GM10266 (cell line): Measurements from ENCODE around the gene GTF2A1.

Source experiments
- DNase-seq: peaks from one replicate; pipeline ENCODE4 v3.0.0; 2012; ENCODE audit errors: extremely low spot score
- TF ChIP-seq, protein P1 (sequence below): IDR thresholded peaks from 2 replicates; pipeline ENCODE4 v1.5.1; 2012; ENCODE audit warnings: mild to moderate bottlenecking, low read depth; ENCODE audit not compliant: control insufficient read depth, insufficient read depth; ENCODE audit errors: missing control alignments

GTF2A1 gene

GRCh38 chr14:81222691-81223090 is 1.9 kb upstream of the GTF2A1 start:
- TF ChIP-seq, protein P1, sequence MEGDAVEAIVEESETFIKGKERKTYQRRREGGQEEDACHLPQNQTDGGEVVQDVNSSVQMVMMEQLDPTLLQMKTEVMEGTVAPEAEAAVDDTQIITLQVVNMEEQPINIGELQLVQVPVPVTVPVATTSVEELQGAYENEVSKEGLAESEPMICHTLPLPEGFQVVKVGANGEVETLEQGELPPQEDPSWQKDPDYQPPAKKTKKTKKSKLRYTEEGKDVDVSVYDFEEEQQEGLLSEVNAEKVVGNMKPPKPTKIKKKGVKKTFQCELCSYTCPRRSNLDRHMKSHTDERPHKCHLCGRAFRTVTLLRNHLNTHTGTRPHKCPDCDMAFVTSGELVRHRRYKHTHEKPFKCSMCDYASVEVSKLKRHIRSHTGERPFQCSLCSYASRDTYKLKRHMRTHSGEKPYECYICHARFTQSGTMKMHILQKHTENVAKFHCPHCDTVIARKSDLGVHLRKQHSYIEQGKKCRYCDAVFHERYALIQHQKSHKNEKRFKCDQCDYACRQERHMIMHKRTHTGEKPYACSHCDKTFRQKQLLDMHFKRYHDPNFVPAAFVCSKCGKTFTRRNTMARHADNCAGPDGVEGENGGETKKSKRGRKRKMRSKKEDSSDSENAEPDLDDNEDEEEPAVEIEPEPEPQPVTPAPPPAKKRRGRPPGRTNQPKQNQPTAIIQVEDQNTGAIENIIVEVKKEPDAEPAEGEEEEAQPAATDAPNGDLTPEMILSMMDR: no peak
- DNase-seq: no peak

GRCh38 chr14:81222126-81222525 is 1.4 kb upstream of the GTF2A1 start:
- no peak for DNase-seq
- TF ChIP-seq, protein P1: no peak

- TF ChIP-seq, protein P1: no peak
- DNase-seq: no peak
Measured at GRCh38 chr14:81221579-81222102, 882 bp upstream of the GTF2A1 start.

GRCh38 chr14:81220580-81220829 is 254 bp downstream of the GTF2A1 start:
- TF ChIP-seq, protein P1: no peak
- DNase-seq: no peak

DNA sequence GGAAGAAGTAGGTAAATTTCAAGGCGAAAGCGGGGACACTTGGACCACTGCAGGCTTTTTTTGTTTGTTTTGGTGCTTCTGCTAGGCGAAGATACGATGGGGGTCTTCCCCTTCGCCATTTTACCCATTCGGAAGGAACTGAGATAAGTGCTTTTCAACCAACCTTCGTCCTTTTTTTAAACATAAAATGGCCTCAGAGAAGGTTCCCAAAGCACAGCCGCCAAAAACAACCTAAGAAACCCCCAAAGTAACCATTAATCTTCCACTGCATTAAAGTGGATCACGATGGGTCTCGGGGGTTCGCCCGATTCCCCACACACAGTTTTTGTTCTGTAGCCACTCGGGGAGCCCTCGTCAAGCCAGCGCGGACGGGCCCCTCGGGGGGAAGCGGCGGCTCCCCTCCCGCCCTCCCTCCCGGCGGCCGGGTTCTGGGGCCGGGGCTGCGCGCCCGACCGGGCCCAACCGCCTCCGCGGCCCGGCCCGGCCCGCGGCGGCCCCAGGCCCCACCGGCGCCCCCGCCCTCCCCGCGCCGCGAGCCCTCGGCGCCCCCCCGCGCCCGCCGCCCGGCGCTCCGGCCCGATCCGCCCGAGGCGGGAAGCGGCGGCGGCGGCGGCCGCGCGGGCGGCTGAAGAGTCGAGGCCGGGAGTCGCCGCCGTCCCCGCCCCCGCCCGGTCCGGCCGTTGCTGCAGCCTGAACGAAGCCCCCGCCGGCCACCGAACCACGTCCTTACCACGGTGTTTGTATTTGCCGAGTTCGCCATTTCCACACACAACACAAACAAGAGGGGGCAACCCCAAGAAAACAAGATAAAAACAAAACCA is 790 bp downstream of the GTF2A1 start:
- TF ChIP-seq, protein P1: no peak
- peak; percentile 47 for DNase-seq

DNA sequence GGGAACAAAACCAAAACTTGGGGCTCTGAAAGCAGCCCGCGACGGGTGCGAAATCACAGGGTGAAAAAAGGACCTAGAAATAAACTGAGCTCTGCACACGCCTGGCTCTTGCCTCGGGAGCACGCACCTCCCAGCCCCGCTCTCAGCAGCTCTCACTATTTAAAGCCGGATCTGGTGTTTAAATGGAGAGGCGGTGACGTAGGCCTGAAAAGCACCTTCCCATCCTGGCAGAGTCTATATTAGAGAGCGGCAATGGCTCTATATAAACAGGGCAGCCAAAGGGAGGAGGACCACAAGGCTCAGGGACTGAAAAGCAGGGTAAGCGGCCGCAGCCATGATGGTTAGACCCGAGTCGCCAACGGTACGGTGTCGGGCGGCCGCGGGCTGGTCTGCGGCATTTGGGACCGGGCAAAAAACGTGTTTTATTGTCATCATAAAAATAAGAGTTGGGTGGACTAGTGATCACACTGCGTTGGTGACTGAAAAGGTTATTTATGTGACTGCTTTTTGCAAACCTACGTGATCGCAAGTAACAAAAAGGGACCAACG is 1.5 kb downstream of the GTF2A1 start:
- peak; percentile 86 for DNase-seq
- TF ChIP-seq, protein P1: no peak

DNA sequence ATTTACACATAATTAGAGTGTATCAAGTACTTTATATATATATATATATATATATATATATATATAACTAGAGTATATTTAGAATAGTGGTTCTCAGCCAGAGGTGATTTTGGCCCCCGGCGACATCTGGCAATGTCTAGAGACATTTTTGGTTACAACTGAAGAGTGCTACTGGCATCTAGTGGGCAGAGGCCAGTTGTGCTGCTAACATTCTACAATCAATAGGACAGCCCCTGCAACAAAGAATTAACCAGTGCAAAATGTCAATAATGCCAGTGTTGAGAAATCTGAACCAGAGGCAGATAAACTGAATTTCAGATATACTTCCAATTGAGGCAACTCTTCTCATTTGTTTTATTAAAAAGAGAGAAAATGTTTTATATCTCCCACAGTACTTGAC is 8.9 kb downstream of the GTF2A1 start:
- no peak for DNase-seq
- TF ChIP-seq, protein P1: peak; percentile 47
